T-helper 9 cell (primary cell): ENCODE results near the gene LRRC19.

ENCODE experiments used
- DNase-seq: peaks from one replicate; pipeline ENCODE4 v3.0.0-alpha.2; 2020

LRRC19 gene

DNA sequence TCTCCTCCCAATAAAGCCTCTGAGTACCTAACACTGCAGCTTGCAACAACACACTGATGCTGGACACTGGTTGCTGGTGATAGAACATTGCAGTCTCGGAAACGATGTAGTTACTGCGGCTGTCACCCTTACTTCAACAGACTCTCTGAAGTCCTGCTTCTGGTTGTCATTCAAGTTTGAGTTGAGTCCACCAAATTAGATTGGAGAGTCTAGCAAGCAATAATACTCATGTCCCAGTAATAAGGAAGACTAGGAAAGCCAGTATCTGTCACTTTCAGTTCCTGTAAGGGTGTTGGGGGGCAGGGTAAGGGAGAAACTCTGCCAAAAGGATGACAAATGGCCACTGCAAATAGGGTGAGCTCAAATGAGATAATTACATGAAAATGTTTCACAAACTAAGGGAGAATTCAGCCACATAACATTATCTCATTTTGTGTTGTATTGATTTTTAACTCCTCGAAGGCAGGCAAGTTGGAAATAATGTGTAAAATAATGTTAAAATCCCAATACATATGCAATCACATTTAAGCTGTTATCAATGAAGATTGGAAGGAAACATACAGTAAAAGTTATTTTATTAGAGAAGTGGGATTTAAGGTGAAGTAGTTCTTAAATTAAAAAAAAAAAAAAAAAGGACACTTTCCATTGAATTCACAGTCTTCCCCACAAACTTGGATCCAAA lies 50.1 kb downstream of the LRRC19 start:
- DNase-seq: no peak

DNA sequence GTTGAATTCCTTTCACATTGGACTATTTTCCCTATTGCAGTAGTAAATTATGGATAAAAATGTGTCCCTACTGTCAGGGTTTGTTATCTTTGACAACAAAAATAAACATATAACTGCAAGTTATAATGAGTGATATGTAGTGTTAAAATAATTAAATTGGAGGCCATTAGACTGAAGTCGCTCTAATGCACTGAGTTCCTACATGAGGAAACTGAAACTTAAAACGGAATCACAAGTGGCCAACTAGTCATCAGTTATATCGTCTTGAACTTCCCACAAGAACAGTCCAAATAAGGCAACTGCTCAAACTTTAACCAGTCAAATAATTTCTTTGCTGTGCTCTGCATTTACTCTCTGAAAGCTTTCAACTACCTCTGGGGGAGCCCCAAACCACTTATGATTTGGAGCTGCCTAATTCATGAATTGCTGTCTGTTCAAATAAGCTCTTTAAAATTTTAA lies 51.4 kb downstream of the LRRC19 start:
- no peak for DNase-seq

- no peak for DNase-seq
These were observed 53.7 kb downstream of the LRRC19 start for GRCh38 chr9:26951794-26952193.

GRCh38 chr9:26950521-26950920 lies 55.0 kb downstream of the LRRC19 start:
- no peak for DNase-seq

- DNase-seq: no peak
These were observed 55.8 kb downstream of the LRRC19 start for GRCh38 chr9:26949637-26950069.

DNA sequence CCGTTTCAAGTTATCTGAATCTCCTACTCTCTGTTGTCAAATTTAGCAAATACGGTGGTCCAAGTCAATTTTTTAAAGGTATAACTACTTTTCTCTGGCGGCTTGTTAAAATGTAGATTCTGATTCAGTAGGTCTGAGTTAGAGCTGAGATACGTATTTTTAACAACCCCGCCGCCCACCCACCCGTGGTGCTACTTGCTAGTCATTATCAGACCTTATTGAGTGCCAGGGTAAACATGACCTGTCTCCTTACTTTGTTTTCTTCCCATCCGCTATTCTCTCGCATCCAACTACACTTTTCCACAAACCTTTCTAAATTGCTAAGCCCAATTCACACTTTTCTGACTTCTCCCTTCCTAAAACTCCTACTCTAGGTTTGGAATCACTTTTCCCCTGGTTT lies 57.7 kb downstream of the LRRC19 start:
- no peak for DNase-seq

- peak; percentile 75 for DNase-seq
These were observed 58.4 kb downstream of the LRRC19 start, which contains the start of gene PLAA for GRCh38 chr9:26946753-26947727. Gene PLAA, minus strand, starts transcription at chr9:26947242. Its CDS starts 197 bp downstream, at chr9:26947045.

GRCh38 chr9:26945591-26945990 lies 59.9 kb downstream of the LRRC19 start:
- no peak for DNase-seq
